GM23248 (cell line): Measurements from ENCODE around the gene CDK9. TPM values are rescaled to one million over a fixed set of nuclear protein-coding genes. Genes with fewer than 3 reads are reported as not detected.

Experiments
- DNase-seq: peaks from one replicate; pipeline ENCODE4 v3.0.0-alpha.2; 2015
- H2AFZ ChIP-seq: fragments of 200-600 bp; sonication (generic); 2 replicates; pipeline ENCODE4 v1.6.1; 2016; ENCODE audit warnings: antibody characterized with exemption
- H3F3A ChIP-seq: fragments of 200-600 bp; sonication (generic); 2 replicates; pipeline ENCODE4 v1.6.1; 2016; ENCODE audit warnings: mild to moderate bottlenecking, antibody characterized with exemption, mixed run types; ENCODE audit not compliant: insufficient read depth
- H3K27ac ChIP-seq: fragments of 200-600 bp; sonication (generic); 2 replicates; pipeline ENCODE4 v1.5.1; 2016; ENCODE audit warnings: mild to moderate bottlenecking
- H3K27me3 ChIP-seq: fragments of 200-600 bp; sonication (generic); replicated peaks from 2 replicates; pipeline ENCODE4 v1.6.1; 2016; ENCODE audit warnings: mild to moderate bottlenecking; ENCODE audit not compliant: insufficient read depth
- H3K36me3 ChIP-seq: fragments of 200-600 bp; sonication (generic); 2 replicates; pipeline ENCODE4 v1.6.1; 2016; ENCODE audit warnings: low read depth, mild to moderate bottlenecking
- H3K4me1 ChIP-seq: fragments of 200-600 bp; sonication (generic); 2 replicates; pipeline ENCODE4 v1.6.1; 2016; ENCODE audit warnings: mild to moderate bottlenecking; ENCODE audit not compliant: insufficient read depth
- H3K4me2 ChIP-seq: fragments of 200-600 bp; sonication (generic); one replicate; pipeline ENCODE4 v1.6.1; 2016; ENCODE audit warnings: mild to moderate bottlenecking; ENCODE audit not compliant: unreplicated experiment
- H3K4me3 ChIP-seq: fragments of 200-600 bp; sonication (generic); 2 replicates; pipeline ENCODE4 v1.5.1; 2016; ENCODE audit warnings: mild to moderate bottlenecking
- H3K79me2 ChIP-seq: fragments of 200-600 bp; sonication (generic); 2 replicates; pipeline ENCODE4 v1.6.1; 2016; ENCODE audit warnings: mild to moderate bottlenecking; ENCODE audit not compliant: insufficient read depth
- H3K9ac ChIP-seq: fragments of 200-600 bp; sonication (generic); 2 replicates; pipeline ENCODE4 v1.6.1; 2016; ENCODE audit warnings: mild to moderate bottlenecking
- H3K9me2 ChIP-seq: fragments of 200-600 bp; sonication (generic); 2 replicates; pipeline ENCODE4 v1.6.1; 2016; ENCODE audit warnings: mixed run types, mild to moderate bottlenecking, moderate library complexity; ENCODE audit not compliant: insufficient read depth
- H3K9me3 ChIP-seq: fragments of 200-600 bp; sonication (generic); one replicate; pipeline ENCODE4 v1.6.1; 2017; ENCODE audit warnings: low read depth
- H4K20me1 ChIP-seq: fragments of 200-600 bp; sonication (generic); 2 replicates; pipeline ENCODE4 v1.6.0; 2016; ENCODE audit not compliant: insufficient read depth
- EZH2 ChIP-seq: fragments of 200-600 bp; sonication (generic); IDR thresholded peaks from 2 replicates; pipeline ENCODE4 v1.6.1; 2018; ENCODE audit warnings: antibody characterized with exemption, mild to moderate bottlenecking; ENCODE audit not compliant: insufficient read depth, poor library complexity, severe bottlenecking
- EZH2phosphoT487 ChIP-seq: fragments of 200-600 bp; sonication (generic); IDR thresholded peaks from 2 replicates; pipeline ENCODE4 v1.6.1; 2018; ENCODE audit warnings: antibody characterized with exemption, moderate library complexity, mild to moderate bottlenecking, low read depth; ENCODE audit not compliant: insufficient read depth
- WGBS, 2 experiments: methylation state at CpG; one replicate each; pipeline ENCODE4 v1.1.6; 2015 to 2017; ENCODE audit warnings: low lambda C conversion rate in 2 of 2, low coverage in 1 of 2; ENCODE audit errors: missing lambda C conversion rate in 2 of 2; 5-methylcytosine and 5-hydroxymethylcytosine counted together
- in situ Hi-C: fragments of 300-500 bp; cut with MboI; formaldehyde crosslinking; loops from 2 replicates; pipeline ENCODE4 v1.15.0; 2020
- polyA plus RNA-seq: library from polyadenylated mRNA; unstranded; fragments of >200 nt; fragmentation: Nextera tagmentation; extraction: Ambion mirVana; gene quantifications from 2 replicates; pipeline ENCODE4 v1.2.1, GENCODE V29; 2016
- total RNA-seq: library from RNA; depleted of rRNA; stranded (reverse); fragments of >200 nt; shearing (Covaris generic); gene quantifications from 2 replicates; pipeline ENCODE4 v1.2.3, GENCODE V29; 2014

CDK9 gene
- total and polyA plus RNA-seq, 2 experiments from 2014 or later: 43.7 to 59.7 TPM

- in situ Hi-C loops: no loop called here
- Histone ChIP-seq H2AFZ (no peak overlapping the region), H4K20me1 (no peaks in the 10 kb centered on the region), H3K9me3 (no peaks in the 10 kb centered on the region), H3K9me2 (no peaks in the 10 kb centered on the region), H3K9ac (no peak overlapping the region), H3K36me3 (no peaks in the 10 kb centered on the region), H3F3A (no peaks in the 10 kb centered on the region), H3K4me1 (no peaks in the 10 kb centered on the region), H3K4me2 (no peak overlapping the region), H3K27ac (no peak overlapping the region), H3K79me2 (no peaks in the 10 kb centered on the region), H3K4me3 (no peak overlapping the region), H3K27me3 (peaks cover 7% of the 10 kb centered on the region; the same call in 1 of the 2 replicates)
- no peak for TF ChIP-seq EZH2phosphoT487
- TF ChIP-seq EZH2: no peak
- WGBS, 2 experiments: 85% methylated on average over 5 of the region's 5 CpGs
- DNase-seq: no peak
These were observed 24.8 kb upstream of the CDK9 start for GRCh38 chr9:127761061-127761460.

- no peaks in the 10 kb centered on the region for H3K4me1 ChIP-seq
These were observed 24.3 kb upstream of the CDK9 start for GRCh38 chr9:127761491-127761956.

GRCh38 chr9:127762111-127762676, 23.6 kb upstream of the CDK9 start:
- Histone ChIP-seq H3K9me3 (no peaks in the 10 kb centered on the region), H3K4me2 (no peak overlapping the region), H2AFZ (no peak overlapping the region), H3K4me1 (no peaks in the 10 kb centered on the region), H3K9me2 (no peaks in the 10 kb centered on the region), H4K20me1 (no peaks in the 10 kb centered on the region), H3K4me3 (no peak overlapping the region), H3K27me3 (peaks cover 4% of the 10 kb centered on the region; the same call in 1 of the 2 replicates), H3K79me2 (no peaks in the 10 kb centered on the region), H3K27ac (no peak overlapping the region), H3K36me3 (no peaks in the 10 kb centered on the region), H3F3A (no peaks in the 10 kb centered on the region), H3K9ac (no peak overlapping the region)
- in situ Hi-C loops: no loop called here
- WGBS, 2 experiments: 61% methylated on average over 16 of the region's 16 CpGs
- TF ChIP-seq EZH2phosphoT487 (no peak), EZH2 (no peak)
- no peak for DNase-seq

More at GRCh38 chr9:127761491-127761956, 24.3 kb upstream of the CDK9 start:
- no peaks in the 10 kb centered on the region for H3F3A ChIP-seq
- no peaks in the 10 kb centered on the region for H3K79me2 ChIP-seq
- H3K9me3 ChIP-seq: no peaks in the 10 kb centered on the region
- H3K4me2 ChIP-seq: no peak overlapping the region
- H3K9ac ChIP-seq: no peak overlapping the region
- no peaks in the 10 kb centered on the region for H3K36me3 ChIP-seq
- DNase-seq: no peak
- no peak overlapping the region for H3K27ac ChIP-seq
- H4K20me1 ChIP-seq: no peaks in the 10 kb centered on the region
- no peak for TF ChIP-seq EZH2phosphoT487
- no peak for TF ChIP-seq EZH2
- 37 to 49% methylated on average over 5 of the region's 5 CpGs for WGBS, 2 experiments
- peaks cover 4% of the 10 kb centered on the region; the same call in 1 of the 2 replicates for H3K27me3 ChIP-seq
- in situ Hi-C loops: no loop called here
- H3K9me2 ChIP-seq: no peaks in the 10 kb centered on the region
- H3K4me3 ChIP-seq: no peak overlapping the region
- H2AFZ ChIP-seq: no peak overlapping the region

GRCh38 chr9:127763918-127764384, 21.9 kb upstream of the CDK9 start:
- in situ Hi-C loops: no loop called here
- H3K27ac ChIP-seq: no peak overlapping the region
- H3K4me1 ChIP-seq: no peaks in the 10 kb centered on the region
- no peaks in the 10 kb centered on the region for H3K9me2 ChIP-seq
- H3K9me3 ChIP-seq: no peaks in the 10 kb centered on the region
- WGBS, 2 experiments: 26 to 27% methylated on average over 7 of the region's 7 CpGs
- H3K36me3 ChIP-seq: no peaks in the 10 kb centered on the region
- no peak overlapping the region for H3K4me2 ChIP-seq
- H3K79me2 ChIP-seq: no peaks in the 10 kb centered on the region
- no peak overlapping the region for H3K4me3 ChIP-seq
- no peaks in the 10 kb centered on the region for H4K20me1 ChIP-seq
- H3K27me3 ChIP-seq: peaks cover 4% of the 10 kb centered on the region; the same call in 1 of the 2 replicates
- no peak overlapping the region for H2AFZ ChIP-seq
- H3K9ac ChIP-seq: no peak overlapping the region
- TF ChIP-seq EZH2phosphoT487: no peak
- TF ChIP-seq EZH2: no peak
- H3F3A ChIP-seq: no peaks in the 10 kb centered on the region
- peak; percentile 21 for DNase-seq
